ELF-1 (cell line): ENCODE results near the gene EVX1.

Experiments used
- DNase-seq: peaks from one replicate; pipeline ENCODE4 v3.0.0-alpha.2; 2016; ENCODE audit warnings: low read depth, low spot score

The EVX1 gene

DNA sequence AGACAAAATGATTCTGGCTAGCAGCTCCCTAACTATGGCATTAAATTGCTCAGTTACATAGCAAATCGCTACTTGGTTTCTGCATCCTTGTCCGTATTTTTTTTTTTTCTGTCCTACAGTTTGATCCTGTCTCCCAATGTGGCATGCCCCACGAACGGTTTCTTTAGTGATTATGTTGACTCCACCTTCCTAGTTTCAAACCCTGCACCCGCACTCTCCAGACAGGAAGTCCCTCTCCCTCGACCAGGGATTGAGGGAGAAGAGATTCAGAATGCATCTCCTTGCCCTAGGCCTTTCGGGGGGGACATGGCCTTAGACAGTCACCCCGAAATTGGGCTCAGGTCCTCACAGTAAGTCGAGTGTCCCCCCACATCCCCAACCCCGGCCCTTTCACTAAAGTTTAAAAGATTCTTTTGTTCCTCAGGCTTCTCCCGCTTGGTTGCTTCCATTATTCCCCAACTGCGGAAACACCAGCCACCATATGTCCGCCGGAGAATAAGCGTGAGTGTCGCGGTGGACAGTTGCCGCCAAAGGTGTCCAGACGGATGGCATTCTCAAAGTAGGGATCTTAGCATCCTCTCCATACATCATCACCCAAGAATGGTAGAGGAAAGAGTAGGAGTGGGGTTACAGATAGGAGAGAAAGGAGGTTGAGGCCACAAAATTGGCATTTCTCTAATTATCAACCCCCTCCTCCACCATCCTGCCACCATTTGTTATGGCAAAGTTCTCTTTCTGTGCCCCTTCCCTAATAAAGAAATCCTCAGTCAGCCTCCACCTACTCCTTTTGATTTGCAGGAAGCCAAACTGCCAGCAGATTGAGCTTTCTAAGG, 7.3 kb downstream of the EVX1 start:
- no peak for DNase-seq

DNA sequence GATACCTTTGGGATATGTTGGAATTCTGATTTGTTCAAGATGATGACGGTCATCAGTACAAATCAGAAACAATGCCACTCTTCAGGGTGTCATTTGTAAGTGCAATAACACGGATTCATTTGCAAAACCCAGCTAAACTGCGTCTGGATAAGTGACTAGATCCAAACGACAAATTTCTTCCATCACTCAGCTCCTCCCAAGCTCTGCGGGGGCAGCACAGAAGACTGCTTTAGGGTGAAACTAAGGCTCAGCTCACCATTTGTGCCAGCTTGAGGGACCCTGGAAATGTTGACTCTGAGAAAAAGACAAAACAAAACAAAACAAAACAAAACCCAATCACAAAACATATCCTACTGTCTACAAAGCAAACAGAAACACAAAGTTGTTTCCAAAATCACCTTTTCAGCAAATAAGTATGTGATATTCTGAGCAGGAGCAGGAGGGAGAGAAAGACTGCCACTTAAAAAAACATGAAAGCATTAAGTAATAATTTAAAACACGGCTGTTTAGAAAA, 8.0 kb downstream of the EVX1 start:
- no peak for DNase-seq

DNA sequence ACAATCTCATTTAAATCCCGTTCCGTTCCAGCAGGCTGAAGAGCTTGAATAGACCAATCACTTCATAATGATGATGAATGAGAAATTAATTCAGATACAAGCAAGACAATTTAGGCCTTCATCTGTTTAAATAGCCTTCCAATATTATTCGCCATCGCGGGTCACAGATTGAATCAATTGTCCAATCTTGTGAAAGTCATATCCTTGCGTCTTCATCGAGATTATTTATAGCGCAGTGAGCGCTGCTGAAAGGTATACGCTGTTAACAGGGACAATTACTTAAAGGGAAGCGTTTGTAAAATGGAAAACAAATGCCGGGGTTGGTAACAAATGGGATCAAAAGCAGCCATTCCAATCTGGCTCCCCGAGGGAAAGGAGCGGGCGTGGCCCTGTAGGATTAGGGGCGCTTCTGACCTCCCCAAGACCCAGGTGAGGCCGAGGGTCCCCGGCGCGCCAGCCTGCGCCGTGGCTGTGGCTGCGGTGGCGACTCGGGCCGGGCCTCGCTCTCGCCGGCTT, 8.6 kb downstream of the EVX1 start:
- peak; percentile 63 for DNase-seq

DNA sequence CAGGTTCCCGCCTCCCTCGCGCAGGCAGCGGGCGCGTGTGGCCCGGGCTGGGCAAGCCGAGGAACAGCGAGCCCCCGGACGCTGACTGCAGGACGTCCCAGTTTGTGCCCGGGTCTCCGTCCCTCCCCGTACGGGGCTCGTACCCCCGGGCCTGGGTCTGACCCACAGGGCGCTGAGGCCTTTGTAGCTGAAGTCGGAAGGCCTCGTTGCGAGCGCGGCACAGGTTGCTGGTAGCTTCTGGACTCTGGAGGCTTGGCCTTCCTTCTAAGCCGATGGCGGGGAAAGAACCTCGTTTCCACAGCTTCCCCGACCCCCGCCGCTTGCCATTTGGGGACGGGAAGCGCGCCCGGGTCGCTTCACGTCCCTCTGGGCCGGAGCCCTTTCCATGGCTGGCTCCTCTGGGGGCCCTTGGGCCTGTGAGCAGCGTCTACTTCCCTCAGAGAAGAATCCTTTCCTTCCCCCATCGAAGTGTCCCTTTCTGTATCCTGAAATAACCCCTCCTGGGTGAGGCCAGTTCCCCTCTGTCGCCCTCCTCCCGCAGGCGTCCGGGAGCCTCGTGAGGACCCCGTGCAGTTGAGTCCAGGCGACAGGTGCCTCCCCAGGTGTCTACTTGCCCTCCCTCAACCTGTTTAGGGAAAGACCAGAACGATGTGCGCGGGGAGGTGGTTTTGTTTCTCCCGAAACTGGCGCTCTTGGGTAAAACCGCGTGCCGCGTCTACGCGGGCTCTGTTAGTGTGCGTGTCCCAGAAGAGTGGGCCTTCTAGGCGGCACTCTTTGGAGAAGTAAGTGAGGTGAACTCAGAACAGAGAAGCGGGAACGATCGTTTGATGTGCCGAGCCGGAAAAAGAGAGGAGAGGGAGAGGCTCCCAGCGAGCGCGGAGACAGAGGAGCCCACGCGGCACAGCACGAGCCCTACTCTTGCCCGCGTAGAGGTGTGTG, 9.3 kb downstream of the EVX1 start:
- peak; percentile 67 for DNase-seq

DNA sequence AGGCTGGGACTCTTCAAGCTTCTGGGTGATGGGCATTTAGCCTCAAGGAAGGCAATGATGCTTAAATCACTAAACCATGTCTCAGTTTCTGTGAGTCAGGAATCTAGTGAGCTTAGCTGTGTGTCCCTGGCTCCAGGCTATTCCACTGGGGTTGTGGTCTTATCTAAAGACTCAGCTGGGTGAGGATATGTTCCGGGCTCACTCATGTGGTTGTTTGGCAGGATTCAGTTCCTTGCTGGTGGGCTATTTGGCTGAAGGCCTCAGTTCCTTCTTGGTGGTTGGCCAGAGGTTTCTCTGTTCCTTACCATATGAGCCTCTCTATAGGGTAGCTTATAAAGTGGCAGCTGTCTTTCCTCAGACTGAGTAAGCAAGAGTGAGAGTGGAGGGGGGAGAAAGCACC, 12.0 kb downstream of the EVX1 start:
- no peak for DNase-seq

DNA sequence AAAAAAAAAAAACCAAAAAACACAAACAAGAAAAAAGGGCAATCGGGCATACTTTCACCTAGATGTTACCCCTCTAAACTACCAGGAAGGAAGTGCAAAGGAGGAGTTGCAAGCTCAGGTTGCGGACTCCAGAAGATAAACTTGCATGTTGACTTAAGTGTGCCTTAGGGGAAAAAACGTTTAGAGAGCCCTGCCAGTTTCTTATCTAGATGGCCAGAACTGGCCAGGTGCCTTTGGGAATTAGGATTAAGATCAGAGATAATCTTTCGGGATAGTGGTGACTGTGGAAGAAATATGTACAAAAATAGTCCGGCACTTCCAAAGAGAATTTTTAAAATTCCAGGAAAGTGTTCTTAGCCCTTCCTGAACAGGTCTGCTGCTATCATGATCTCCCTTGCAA, 17.6 kb downstream of the EVX1 start:
- peak; percentile 43 for DNase-seq

DNA sequence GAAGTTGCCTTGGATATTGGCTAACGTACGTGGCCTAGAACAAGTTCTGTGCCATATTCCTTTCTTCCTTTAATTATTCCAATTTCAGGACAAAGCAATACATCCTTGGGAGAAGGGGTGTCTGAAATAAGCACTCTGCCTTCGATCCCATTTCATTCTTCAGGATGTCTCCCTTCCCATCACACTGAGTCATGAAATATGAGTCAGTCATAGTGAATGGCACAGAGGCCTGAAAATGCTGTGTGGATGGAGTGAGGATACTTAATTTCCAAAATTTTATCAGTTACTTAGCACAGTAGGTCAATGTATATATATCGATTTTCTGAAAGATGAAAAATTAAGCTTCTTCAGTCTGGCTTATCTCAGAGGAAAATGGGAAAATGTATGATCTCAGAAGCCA, 19.5 kb downstream of the EVX1 start:
- no peak for DNase-seq

DNA sequence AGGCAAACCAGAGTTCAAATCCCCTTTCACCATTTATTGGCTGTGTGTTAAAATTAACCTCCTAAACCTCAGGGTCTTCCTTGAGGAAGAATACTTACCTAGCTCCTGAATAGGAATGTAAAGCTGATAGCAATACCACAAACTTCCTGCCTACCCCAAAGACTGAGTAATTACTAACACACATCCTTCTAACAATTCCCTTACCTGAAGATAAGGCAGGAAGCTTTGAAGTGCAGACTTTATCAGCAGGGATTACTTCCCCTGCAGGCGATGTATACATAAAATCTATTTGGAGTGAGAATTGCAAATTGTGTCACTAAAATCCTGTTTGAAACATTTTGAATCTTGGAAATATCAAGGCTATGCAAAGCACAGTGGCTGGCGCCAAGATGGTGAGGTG, 21.2 kb downstream of the EVX1 start:
- DNase-seq: no peak

DNA sequence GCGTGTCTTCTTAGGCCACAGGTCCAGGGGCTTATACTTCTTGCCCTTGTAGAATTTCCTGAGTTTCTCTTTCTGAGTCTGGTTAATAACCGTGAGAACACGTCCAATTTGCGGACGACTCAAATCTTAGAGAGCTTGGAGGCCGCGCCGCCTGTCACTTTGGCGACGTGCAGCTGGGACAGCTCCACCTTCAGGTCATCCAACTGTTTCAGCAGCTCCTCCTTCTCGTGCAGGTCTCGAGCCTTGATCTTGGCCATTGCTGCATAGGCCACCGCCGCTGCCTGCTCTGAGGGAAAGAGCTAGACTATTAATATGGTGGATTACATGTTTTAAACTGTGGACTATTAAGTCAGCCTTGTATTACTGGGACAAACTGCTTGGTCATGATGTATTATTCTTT, 26.9 kb downstream of the EVX1 start:
- DNase-seq: peak; percentile 67

DNA sequence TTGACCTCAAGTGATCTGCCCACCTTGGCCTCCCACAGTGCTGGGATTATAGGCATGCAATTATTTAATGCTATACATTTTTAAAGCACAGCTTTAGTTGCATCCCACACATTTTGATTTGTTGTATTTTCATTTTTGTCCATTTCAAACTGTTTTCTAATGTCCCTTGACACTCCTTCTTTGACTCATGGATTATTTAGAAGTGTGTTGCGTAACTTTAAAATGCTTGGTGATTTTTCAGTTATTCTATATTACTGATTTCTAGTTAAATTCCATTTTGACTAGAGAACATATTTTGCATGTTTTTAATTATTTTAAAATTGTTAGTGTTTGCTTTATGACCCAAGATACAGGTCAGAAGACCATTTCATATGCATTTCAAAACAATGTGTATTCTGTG, 28.8 kb downstream of the EVX1 start:
- DNase-seq: no peak

DNA sequence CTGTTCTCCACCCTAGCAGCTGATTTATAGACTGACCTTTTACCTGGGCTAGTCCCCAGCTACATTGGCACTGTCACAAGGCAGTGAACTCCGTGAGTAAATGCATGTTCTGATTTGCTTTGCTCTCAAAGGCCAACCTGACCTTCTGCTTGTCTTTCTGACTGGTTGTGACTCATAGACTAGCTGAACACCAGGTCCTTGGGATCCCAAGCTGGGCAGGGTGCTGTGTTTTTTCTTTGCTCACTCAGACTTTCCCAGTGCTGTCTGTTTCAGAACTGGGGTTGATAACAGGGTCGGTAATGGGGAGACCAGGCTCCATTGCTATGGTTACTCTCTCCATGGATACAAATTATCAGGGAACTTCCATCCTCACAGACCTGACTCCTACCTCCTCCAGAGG, 35.0 kb downstream of the EVX1 start:
- peak; percentile 58 for DNase-seq

DNA sequence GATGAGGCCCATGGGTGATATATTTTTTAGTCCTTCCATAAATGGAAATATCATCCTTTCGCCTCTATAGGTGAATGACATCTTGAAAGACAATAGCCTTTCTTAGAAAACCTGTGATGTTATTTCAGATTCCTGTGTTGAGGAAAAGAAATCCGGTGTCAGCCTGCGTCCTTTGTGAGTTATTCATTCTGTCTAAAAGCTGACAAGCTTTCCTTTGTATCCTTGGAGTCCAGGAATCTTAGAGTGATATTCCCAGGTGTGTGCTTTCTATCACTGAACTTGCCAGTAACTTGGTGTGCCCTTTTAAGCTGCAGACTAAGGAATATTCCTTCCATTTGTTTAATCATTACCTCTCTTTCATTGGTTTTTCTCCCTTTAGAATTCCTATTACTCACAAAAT, 41.0 kb downstream of the EVX1 start:
- no peak for DNase-seq

DNA sequence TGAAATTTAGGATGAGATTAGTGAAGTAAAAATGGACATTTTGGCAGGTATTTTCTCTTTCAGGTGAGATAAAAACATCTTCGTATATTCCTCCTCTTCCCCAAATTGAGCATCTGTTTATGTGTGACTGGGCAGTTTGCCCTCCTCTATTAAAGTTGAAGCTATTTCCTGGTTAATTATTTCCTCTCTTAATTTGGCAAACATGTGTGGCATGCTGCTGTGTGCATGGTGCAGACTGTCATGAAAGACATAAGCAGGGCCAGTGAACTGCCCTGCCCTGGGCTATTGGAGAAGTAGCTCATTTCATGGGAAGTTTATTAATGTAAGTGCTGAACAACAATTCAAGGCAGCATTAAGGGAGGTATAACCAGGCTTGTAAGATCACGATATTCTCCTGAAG, 52.6 kb downstream of the EVX1 start:
- DNase-seq: no peak

DNA sequence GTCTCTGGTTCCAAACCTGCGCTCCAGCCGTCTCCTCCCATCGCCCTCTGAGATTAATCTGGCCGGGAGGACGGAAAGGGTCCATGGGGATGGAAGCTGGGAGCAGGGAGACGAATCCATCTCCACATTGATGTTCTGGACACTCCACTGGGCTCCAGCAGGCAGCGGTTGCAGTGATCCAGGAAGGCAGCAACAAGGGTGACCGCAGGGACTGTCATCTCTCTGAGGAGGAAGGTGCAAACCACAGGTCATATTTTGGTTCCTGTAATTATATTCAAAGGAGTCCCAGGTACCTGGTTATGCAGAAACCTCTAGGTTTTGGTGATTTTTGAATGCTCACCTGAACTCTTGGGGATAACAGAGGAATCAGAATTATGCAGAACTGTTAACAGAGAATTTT, 54.8 kb downstream of the EVX1 start:
- no peak for DNase-seq
